ENCODE measurements around the gene PRKCH. TPM values are rescaled to one million over a fixed set of nuclear protein-coding genes. Genes with fewer than 3 reads are reported as not detected.

Gene PRKCH
- total RNA-seq, 1 experiment from 2014 or later, result 18.3 TPM

- H3K36me3 ChIP-seq (ENCODE audit: control insufficient read depth, insufficient read depth, low read length), result no peaks in the 10 kb centered on the region
- H3K27ac Mint-ChIP-seq (ENCODE audit: unreplicated experiment), result no peak overlapping the region
- CTCF ChIA-PET, result interaction anchor here (0.6 to 1.0 kb wide), 2 partner anchors 74 to 351 kb away, joined by 3 to 5 read pairs; no protein-coding TSS in a partner anchor
- TF ChIP-seq CTCF (IDR thresholded peaks at IDR 0.05; ENCODE audit: insufficient read depth in 1 of 2, low read depth in 1 of 2, low read length in 1 of 2, severe bottlenecking in 1 of 2, unreplicated experiment in 1 of 2), result no peak
- H3K4me1 Mint-ChIP-seq (ENCODE audit: low read depth, unreplicated experiment), result peaks cover 12% of the 10 kb centered on the region
- no peak for DNase-seq
- H3K4me3 ChIP-seq (ENCODE audit: low read depth, low read length), result no peak overlapping the region
- no peaks in the 10 kb centered on the region for H3K27me3 Mint-ChIP-seq (ENCODE audit: insufficient read depth, unreplicated experiment)
- no peaks in the 10 kb centered on the region for H3K27me3 ChIP-seq (replicated peaks; ENCODE audit: control insufficient read depth, insufficient read depth, low read length)
- H3K4me3 Mint-ChIP-seq (ENCODE audit: unreplicated experiment), result no peak overlapping the region
- H3K9me3 ChIP-seq, result no peaks in the 10 kb centered on the region
- POLR2A ChIA-PET, result no interaction called here
- no TSS peak for BruUV-seq (replicated peaks)
- intact Hi-C loops (cut with micrococcal nuclease; ENCODE audit: unreplicated experiment), result no loop called here
- H3K9me3 Mint-ChIP-seq (ENCODE audit: unreplicated experiment), result no peaks in the 10 kb centered on the region
- H3K4me1 ChIP-seq, result peaks cover 14% of the 10 kb centered on the region
- H3K36me3 Mint-ChIP-seq (ENCODE audit: insufficient read depth, unreplicated experiment), result no peaks in the 10 kb centered on the region
These were observed 164.3 kb downstream of the PRKCH start for GRCh38 chr14:61485661-61486060.

GRCh38 chr14:61486930-61487495 is 165.6 kb downstream of the PRKCH start:
- peak overlapping the region; percentile 19 for H3K27ac Mint-ChIP-seq (ENCODE audit: unreplicated experiment)

More at GRCh38 chr14:61486930-61487495, 165.6 kb downstream of the PRKCH start:
- H3K9me3 ChIP-seq, result no peaks in the 10 kb centered on the region
- BruUV-seq (replicated peaks), result no TSS peak
- no peaks in the 10 kb centered on the region for H3K36me3 Mint-ChIP-seq (ENCODE audit: insufficient read depth, unreplicated experiment)
- ChIA-PET CTCF (no interaction called here), POLR2A (no interaction called here)
- no peaks in the 10 kb centered on the region for H3K9me3 Mint-ChIP-seq (ENCODE audit: unreplicated experiment)
- DNase-seq, result no peak
- intact Hi-C loops (cut with micrococcal nuclease; ENCODE audit: unreplicated experiment), result no loop called here
- H3K36me3 ChIP-seq (ENCODE audit: control insufficient read depth, insufficient read depth, low read length), result no peaks in the 10 kb centered on the region
- H3K4me1 Mint-ChIP-seq (ENCODE audit: low read depth, unreplicated experiment), result peaks cover 7% of the 10 kb centered on the region
- no peak overlapping the region for H3K4me3 Mint-ChIP-seq (ENCODE audit: unreplicated experiment)
- H3K4me3 ChIP-seq (ENCODE audit: low read depth, low read length), result no peak overlapping the region
- peaks cover 27% of the 10 kb centered on the region for H3K4me1 ChIP-seq
- TF ChIP-seq CTCF (IDR thresholded peaks at IDR 0.05; ENCODE audit: insufficient read depth in 1 of 2, low read depth in 1 of 2, low read length in 1 of 2, severe bottlenecking in 1 of 2, unreplicated experiment in 1 of 2), result no peak
- H3K27me3 Mint-ChIP-seq (ENCODE audit: insufficient read depth, unreplicated experiment), result no peaks in the 10 kb centered on the region
- no peaks in the 10 kb centered on the region for H3K27me3 ChIP-seq (replicated peaks; ENCODE audit: control insufficient read depth, insufficient read depth, low read length)
